ENCODE results near the gene GPATCH3.
"Not testable (repeated sequence)": the region's sequence is repeated elsewhere in the genome, so short reads cannot be mapped to it uniquely, and the experiment has no call there.

The GPATCH3 gene

DNA sequence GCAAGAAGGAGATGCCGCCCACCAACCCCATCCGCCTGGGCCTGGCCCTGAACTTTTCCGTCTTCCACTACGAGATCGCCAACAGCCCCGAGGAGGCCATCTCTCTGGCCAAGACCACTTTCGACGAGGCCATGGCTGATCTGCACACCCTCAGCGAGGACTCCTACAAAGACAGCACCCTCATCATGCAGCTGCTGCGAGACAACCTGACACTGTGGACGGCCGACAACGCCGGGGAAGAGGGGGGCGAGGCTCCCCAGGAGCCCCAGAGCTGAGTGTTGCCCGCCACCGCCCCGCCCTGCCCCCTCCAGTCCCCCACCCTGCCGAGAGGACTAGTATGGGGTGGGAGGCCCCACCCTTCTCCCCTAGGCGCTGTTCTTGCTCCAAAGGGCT is 36.6 kb downstream of the GPATCH3 start:
- DNase-seq, result no peak

DNA sequence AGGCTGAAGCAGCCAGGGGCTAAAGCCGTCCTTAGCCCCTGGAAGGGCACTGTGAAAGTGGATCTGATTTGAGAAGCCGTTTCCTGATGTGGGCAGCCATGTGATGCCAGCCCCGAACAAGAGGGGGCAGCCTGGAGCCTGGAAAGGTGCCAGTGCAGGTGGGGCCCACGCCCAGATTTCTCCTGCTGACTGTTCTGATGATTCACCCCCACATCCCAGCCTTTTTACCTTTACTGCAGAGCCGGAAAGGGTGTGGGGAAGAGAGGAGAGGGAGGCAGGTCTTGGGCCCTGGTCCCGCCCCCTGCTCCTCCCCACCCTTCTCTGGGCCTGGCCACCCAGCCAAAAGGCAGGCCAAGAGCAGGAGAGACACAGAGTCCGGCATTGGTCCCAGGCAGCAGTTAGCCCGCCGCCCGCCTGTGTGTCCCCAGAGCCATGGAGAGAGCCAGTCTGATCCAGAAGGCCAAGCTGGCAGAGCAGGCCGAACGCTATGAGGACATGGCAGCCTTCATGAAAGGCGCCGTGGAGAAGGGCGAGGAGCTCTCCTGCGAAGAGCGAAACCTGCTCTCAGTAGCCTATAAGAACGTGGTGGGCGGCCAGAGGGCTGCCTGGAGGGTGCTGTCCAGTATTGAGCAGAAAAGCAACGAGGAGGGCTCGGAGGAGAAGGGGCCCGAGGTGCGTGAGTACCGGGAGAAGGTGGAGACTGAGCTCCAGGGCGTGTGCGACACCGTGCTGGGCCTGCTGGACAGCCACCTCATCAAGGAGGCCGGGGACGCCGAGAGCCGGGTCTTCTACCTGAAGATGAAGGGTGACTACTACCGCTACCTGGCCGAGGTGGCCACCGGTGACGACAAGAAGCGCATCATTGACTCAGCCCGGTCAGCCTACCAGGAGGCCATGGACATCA is 37.2 kb downstream of the GPATCH3 start, which contains the start of gene SFN:
Gene SFN (plus strand): TSS at position 369 of the 904 bp plus-strand sequence. CDS start 64 bp downstream, at position 433.
- no peak for DNase-seq

DNA sequence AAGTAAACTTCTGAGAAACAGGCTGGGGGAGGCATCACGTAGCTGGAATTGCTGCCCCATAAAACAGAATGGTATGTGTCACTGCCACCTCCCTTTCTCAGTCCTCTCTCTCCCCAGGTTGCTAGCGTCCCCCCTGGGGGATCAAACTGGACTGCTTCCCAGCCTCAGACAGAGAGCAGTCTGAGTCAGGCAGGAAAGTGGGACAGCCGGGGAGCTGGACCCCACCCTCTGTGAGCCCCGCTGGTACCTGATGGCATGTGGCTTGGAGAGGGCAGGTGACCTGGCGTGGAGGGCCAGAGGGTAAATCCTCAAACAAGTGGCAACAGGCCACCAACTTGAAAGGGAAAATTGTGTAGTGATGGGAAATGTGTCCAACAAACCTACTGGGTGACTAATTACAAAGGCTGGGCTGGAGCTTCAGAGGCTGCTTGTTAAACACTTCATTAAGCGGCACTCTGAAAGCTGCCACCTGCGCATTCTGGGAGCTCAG is 38.3 kb downstream of the GPATCH3 start:
- DNase-seq, result peak; percentile 20

DNA sequence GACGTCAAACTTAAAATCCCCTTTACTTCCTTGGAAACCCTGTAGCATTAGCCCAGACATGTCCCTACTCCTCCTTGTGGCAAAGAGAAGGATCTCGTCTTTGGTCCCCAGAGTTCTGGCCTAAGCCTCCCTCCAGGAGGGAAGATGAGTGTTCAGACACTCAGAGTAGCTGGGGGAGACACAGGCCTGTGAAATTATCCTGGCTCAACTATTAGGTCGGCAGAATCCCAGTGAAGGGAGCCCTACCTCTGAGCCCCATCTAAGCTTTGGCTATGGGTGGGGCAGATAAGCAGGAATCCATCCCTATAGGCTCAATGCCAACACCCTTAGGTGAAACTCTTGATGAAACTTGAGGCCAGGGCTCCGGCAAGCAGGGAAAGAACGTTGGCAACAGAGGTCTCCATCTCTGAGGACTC is 39.0 kb downstream of the GPATCH3 start:
- peak; percentile 39 for DNase-seq

DNA sequence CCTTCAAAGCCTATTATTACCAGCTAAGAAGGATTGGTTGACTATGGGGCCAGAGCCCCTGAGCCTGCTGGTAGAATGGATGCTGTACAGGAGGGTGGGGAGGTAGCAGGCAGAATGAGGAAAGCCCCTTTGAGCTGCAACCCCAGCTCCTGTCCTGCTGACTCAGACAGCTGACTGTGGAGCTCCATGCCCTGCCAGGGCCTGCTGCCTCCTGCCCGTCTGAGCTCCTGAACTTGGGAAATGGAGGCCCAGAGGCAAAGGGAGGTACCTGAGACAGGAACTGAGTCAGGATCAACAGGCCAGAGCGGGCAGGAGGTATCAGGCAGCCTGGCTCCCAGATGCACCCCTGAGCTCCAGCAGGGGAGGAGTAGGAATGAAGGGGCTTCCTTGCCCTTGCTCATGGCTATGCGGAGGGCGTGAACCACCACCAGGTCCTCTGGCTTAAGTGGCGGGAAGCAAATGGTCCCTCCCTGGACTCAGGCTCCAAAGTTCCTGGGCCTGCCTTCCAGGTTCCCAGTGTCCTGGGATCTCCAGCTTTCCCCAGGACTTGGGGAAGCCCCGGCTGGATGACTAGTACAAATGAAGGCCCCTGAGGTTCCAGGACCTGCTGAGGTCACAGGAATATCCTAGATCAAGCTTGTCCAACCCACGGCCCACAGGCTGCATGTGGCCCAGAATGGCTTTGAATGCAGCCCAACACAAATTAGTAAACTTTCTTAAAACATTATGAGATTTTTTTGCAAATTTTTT is 41.2 kb downstream of the GPATCH3 start:
- DNase-seq, result no peak

DNA sequence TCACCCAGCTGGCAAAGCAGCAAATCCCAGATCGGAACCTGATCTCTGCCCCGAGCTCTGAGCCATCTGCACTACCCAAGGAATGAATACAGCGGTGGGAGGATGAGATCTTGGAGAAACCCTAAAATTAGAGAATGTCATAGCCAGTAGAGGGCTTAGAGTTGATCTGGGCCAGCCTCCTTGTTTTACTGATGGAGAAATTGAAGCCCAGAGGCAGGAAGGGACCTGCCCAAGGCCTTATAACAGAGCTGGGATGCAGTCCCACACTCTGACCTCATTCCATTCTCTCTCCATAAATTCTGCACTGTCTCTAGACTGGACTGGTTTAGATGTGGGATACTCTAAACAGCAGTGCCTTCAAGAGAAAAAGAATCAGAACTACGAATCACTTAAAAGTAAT is 42.1 kb downstream of the GPATCH3 start:
- DNase-seq, result no peak

DNA sequence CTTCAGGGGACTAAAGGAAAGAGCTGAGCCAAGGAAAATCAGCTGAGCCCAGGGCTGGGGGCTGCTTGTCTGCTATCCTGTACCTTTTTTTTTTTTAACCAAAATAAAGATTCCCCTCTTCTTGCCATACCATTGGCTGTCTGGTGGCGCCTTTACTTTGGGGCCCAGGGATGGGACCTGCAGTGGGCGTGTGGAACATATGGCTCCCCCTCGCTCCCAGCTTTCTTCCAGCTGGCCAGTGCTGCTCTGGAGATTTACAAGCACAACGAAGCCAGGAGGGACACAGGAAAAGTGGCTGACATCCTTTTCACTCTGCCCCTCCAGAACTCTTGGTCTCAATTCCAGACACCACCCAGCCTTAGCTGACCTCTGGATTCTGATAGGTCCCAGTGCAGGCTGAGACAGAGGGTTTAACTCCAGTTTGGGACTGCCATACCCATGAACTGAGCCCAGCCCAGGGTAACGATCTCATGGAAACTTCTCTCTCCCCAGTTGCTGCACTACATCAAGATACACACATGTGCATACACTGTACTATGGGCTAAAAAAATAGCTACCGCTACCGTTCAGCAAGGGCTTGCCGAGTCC is 42.7 kb downstream of the GPATCH3 start:
- no peak for DNase-seq

DNA sequence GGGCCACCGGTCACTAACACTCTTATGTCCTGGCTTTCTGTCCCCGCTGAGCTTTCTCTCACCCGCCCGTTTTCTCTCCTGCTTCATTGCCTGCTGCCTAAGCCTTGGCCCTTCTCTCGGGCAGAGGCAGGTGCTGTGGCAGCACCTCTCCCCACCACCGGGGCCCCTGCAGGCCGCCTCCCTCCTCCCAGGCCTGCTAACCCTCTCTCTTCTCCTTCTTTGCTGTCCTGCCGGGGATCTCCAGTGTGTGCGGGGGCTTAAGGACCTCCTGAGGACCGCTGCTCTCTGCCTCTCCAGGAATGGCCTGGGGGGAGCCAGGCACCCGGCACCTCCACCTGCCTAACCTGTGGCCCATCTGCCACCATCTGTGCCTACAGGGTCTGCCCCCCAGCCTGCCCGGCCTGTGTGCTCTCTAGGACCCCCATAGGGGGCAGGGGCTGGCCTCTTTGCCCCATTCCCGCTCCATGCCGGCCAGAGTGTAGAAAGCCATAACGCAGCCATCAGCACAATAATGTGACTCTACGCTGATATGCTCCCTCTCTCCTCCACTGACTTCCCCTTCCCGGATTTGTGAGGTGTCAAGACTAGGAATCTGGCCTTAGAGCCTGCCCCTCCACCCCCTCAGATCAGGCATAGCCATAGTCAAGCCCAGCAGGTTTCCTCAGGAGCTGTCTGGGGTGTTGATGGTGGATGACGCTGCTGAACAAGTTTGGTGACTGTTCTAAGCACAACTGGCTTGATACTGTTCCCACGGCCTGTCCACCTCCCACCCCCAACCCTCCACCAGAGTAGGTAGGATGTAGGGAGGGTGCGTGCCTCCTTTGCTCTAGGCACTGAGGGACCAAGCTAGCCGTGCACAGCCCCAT is 43.4 kb downstream of the GPATCH3 start:
- DNase-seq, result no peak

DNA sequence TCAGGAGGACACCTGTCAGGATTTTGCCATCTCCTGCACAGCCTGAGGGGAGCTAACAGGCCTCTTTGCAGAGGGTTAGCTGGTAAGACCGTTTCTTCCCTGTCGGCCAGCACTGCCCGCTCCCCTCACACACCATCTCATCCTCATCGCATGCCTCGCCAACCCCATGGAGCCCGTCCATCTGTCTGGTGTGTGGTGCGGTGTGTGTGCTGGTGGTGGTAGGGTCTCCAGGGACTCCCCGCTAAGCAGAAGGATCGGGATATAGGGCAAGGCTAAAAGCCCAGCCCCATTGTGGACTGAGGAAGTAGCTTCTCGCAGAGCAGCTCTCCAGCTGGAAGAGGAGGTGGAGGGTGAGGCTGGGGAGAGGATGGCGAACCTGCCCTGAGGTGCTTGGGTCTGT is 44.1 kb downstream of the GPATCH3 start:
- no peak for DNase-seq

DNA sequence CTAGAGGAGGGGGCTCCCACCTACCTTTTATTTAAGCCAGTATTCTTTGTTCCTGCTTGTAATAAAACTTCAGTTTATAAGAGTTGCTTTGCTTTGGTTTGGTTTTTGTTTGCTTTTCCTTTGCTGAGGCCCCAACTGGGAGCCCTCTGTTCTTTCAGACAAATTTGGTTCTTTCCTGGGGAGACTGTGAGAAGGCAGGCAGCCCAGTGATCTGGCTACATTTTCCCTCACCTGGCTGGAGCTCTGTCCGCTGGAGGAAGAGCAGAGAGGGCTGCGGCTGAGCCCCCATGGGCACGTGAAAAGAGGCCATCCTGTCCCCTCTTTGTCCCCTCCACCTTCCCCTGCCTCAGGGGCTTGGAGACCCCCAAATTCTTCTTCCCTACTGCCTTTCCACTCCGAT is 44.6 kb downstream of the GPATCH3 start:
- no peak for DNase-seq

DNA sequence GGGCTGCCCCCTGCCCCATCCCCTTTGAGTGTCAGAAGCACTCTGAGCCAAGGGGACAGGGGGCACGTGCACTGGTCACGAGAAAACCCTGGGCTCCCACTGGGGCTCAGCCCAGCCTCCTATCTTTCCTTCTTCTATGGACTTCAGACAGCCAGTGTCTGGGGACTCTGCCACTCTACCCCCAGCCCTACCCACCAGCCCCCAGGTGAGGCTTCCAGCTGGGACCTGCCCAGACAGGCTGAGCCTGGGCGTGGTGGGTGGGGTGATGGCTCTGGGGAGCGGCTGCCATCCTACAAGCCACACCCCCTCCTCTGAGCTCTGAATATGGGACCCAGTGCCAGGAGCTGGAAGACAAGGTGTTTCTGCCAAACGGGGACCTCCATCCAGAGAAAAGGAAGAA is 45.4 kb downstream of the GPATCH3 start:
- DNase-seq, result no peak

DNA sequence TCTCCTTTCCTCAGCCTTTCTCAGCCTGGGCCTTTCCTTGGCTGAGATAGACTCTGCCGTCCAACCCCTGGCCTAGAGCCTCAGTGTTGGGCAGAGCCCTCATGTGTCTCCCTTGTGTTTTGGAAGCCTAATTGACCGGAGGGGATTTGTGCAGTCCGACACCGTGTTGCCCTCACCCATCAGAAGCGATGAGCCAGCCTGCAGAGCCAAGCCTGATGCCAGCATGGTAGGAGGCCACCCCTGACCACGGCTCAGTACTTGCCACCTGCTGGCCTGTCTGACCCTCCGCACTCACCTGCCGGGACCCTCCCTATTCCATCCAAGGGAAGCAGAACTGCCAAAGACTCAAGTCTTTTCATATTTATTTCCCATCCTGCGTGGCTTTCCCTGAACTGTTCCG is 46.7 kb downstream of the GPATCH3 start:
- DNase-seq, result no peak

DNA sequence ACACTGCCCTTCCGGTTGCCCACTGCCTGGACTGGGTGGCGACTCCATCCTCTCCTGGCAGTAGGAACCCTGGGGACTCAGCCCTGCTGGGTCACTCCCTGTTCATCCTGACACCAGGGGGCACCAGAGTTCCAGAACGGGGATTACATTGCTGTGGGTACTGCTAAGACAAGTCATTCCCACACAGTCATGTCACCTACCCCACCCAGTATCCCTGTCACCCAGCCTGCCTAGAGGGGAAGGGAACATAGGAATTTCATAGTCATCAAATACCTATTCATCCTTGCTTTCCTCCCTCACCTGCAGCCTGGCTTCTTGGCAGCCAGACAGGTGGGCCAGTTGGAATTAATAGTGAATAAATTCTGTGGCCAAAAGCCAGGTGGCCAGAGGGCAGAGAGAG is 47.1 kb downstream of the GPATCH3 start:
- peak; percentile 71 for DNase-seq

DNA sequence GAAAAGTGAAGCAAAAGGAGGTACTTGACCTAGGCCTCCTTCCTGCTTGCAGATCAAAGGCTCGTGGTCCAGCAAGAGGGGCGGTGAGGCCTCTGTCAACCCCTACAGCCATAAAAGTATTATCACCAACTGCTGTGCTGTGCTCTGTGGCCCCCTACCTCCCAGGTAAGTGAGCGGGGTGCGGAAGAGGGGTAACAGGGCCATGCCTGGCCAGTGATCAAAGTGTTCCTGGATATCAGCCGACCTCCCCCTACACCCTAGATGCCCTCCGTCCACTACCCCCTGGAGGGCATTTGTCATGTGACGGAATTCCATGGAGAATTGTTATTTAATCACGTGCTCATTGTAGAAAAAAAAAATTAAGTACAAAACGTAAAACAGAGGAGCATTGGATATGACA is 47.6 kb downstream of the GPATCH3 start:
- DNase-seq, result no peak

DNA sequence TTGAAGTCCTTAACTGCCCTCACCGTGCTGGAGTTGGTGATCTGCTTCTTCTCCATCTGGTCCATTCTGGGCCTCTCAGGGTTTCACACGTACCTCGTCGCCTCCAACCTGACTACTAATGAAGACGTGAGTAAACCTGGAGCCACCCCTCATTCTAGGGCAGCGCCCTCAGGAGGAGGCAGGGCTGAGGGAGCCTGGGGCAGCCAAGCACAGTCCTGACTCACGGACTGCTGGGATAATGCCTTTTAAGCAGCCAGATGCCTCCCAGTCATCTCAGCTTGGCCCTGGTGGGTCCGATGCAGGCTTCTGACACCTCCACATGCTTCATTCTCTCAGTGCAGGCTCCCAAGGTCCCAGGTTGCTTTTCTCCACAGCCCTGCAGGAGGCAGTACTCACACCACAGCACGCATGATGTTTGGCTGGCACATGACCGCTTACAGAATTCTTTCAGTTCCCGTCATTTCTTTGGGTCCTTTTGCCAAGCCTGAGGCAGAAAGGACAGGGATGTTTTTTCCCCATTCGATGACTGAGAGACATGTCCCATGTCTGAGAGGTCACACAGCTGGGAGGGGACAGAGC is 49.1 kb downstream of the GPATCH3 start:
- DNase-seq, result no peak

DNA sequence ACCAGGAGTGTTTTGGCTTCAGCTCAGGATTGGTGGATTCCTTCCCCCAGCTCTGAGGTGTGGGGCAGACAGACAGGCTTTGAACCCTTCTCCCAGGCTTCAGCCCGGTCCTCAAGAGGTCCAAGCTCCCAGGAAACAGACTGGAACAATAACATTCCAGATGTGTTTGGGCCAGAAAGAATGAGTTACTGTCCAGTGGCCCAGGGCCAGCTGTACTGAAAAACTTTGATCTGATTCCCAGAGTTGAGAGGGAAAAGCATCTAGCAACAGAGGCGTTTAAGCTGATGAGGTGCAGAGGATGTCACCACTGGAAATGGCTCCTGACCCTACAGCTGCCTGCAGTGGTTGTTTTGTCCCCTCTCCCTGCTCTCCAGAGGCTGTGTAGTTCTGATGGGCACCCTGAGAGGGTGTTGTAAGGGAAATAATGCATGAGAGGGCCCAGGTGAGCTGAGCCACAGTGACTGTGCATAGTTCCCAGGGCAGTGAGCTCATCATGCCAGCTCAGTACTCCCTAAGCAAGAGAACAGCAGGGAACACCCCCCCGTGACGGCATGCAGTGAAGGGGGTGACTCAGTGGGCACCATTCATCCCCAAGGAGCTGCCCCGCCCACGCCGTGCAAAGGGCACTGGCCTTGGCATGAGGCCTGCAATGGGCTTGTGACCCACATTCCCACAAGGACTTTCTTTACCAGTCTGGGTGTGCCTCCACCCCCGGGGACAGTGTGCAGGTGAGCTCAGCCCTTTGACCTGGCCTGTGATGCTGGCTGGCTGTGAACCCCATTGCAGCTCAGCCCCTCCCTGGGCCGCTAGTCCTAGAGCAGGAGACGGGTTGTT is 51.1 kb downstream of the GPATCH3 start:
- DNase-seq, result peak; percentile 47

DNA sequence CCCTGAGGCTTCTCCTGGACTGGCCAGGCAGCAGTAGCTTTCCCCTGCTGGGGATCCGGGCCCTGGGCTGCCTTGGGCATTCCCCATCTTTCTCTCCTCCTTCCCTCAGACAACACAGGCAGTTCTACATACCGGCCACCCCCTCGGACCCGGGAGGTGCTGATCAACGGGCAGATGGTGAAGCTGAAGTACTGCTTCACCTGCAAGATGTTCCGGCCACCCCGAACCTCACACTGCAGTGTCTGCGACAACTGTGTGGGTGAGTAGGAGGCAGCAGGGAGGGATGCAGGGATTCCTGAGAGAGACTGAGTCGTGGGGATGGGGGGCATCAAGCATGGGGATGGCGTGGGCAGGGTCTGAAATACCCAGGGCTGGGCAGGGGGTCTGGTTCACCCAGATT is 51.8 kb downstream of the GPATCH3 start:
- DNase-seq, result no peak

DNA sequence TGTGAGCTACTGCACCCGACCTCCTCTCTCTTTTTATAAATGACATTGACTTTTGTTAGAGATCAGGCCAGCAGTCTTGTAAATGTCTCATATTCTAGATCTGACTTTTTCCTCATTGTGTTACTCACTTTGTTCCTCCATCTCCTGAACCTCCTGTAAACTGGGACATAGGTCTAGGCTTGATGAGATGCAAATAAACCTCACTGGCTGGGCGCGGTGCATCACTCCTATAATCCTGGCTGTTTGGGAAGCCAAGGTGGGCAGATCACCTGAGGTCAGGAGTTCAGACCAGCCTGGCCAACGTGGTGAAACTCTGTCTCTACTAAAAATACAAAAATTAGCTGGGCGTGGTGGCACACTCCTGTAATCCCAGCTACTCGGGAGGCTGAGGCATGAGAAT is 52.4 kb downstream of the GPATCH3 start:
- DNase-seq, result not testable (repeated sequence)

DNA sequence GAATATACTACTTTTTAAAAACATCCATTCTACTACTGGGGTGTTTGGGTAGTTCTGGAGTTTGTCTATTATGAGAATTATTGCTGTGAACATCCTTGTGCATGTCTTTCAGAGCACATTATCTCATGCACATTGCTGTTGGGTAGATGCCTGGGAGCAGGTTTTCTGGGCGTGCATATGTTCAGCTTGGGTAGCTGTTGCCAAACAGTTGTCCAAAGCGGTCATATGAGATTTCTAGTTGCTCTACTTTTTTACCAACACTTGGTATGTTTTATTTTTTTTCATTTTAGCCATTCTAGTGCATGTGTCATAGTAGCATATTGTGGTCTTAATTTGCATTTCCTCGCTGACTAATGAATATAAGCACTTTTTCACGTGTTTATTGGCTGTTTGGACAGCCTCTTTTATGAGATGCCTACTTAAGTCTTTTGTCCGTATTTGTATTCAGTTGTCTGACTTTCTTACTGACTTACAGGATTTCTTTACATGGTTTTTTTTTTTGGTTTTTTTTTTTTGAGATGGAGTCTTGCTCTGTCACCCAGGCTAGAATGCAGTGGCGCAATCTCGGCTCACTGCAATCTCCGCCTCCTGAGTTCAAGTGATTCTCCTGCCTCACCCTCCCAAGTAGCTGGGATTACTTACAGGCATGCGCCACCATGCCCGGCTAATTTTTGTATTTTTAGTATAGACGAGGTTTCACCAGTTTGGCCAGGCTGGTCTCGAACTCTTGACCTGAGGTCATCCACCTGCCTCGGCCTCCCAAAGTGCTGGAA is 55.7 kb downstream of the GPATCH3 start:
- no peak for DNase-seq
